ENCODE data around the gene NEDD8.

Gene NEDD8

DNA sequence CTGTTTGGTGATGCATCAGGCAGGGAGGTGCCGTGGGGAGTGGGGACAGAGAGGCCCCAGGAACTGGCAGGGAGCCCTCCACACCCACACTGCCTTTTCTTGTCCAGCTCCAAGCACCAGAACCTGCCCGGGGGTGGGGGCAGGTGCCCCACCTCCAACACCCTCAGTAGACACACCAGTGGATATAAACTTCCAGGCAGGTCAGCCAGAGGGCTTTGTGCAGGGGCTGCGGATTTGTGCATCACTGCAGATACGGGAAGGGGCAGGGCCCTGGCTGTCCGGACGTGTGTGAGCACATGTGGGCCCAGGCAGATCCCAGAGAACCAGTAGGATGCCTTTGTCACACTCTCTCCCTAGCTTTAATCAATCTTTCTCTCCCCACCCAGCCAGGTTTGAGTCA, 32.1 kb upstream of the NEDD8 start:
- in situ Hi-C loops (cut with MboI; ENCODE audit: low sequenced_read_pairs), result no loop called here

DNA sequence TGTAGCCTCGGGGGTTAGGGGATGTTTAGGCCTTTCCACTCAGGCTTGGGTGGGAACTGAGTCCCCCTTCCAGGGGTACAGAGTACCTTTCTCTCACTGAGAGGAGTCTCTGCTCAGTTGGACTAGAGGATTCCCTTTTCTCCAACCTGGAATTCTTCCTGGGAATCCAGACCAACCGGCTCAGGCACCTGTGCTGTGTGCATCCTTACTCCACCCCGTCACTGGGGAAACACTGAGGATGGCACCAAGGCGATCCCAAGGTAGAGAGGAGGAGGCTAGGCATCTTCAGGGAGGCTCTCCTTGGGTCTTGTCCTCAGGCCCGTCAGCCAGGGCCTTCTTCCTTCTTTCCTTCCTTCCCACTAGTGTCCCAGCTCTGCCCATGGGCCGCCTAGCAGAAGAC, 31.7 kb upstream of the NEDD8 start:
- in situ Hi-C loops (cut with MboI; ENCODE audit: low sequenced_read_pairs), result no loop called here

DNA sequence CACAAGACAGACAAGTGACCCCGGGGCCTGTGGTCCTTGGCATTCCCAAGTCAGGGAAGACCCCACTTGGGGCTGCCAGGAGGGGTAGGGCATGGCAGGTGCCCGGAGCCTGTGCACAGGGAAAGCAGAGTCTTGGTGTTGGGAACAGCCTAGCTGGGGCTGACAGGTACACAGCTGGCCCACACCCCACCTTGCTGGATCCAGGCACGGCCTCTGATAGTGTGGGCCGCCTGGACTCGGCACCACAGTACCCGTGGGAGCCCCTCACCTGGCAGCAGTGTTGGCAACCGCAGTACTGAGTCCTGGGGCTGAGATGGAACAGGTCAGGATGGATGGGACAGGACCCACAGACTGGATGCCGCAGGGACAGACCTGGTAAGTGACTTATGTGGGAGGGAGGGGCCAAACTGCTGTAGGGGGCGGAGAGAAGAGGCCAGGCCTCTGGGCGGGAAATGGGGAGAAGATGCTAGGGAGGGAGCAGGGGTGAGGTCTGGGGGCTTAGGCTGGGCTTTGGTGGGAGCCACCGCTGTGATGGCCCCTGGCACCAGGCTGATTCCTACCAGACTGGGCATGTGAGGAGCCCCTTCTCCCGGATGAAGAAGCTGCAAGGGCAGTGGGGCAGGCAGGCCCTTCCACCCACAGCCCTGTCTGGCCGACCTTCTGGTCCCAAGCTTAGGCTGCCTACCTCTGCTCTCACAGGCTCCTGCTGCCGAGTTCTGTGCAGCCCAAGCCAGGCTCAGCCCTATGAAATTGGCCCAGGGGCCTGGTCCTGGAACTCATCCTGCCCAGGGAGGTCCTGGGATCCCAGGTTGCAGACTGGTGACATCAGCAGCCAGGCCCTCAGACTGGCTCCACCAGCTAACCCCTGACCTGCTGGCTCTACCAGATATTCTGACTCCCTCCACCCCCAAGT, 30.9 kb upstream of the NEDD8 start, which contains the start of gene TGM1:
TSS of gene TGM1 (minus strand) at position 357 of the 913 bp plus-strand sequence. CDS start 825 bp downstream, outside the sequence.
- in situ Hi-C loops (cut with MboI; ENCODE audit: low sequenced_read_pairs), result no loop called here

DNA sequence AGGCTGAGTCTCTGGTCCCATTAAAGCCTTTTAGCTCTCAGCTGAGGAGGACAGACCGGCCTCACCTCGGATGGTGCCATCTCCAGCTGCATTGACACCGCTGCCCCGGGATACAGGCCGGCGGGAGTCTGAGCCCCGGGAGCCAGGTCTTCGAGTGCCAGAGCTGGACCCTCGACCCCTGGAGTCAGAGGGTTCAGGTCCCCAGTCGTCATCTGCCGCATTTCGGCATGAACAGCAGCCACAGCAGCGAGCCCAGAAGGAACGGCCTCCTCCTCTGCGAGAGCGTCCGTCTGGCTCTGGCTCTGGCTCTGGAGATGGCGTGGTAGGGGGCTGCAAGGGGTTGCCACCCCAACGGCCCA, 29.8 kb upstream of the NEDD8 start:
- in situ Hi-C loops (cut with MboI; ENCODE audit: low sequenced_read_pairs), result no loop called here

DNA sequence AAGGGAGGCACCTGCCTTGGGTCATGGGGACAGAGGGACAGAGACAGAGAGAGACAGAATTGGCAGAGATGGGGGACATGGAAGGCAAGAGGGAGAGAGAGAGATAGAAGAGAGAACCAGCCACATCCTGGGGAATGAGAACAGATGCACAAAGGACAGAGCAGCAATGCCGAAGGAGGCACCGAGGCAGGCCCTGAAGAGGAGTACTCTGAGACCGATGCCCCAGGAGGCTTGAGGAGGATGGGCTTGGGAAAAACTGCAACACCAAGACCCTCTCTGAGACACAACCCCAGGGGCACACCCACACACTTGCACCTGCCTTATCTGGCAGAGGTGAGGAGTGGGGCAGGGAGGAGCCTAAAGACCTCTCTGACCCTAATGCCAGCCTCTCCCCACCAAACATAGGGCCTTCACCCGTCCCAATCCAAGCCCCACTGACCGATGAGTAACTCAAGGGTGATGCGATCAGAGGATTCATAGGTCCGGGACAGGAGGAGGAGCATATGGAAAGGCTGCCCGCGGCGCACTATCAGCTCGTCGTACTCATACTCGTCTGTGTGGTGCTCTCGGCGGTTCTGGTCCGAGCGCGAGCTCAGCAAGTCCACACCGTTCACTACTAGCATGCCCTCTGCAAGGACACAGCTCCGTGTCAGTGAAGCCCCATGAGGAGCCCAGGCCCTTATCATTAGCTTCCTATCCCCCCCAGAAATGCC, 29.2 kb upstream of the NEDD8 start:
- in situ Hi-C loops (cut with MboI; ENCODE audit: low sequenced_read_pairs), result no loop called here

DNA sequence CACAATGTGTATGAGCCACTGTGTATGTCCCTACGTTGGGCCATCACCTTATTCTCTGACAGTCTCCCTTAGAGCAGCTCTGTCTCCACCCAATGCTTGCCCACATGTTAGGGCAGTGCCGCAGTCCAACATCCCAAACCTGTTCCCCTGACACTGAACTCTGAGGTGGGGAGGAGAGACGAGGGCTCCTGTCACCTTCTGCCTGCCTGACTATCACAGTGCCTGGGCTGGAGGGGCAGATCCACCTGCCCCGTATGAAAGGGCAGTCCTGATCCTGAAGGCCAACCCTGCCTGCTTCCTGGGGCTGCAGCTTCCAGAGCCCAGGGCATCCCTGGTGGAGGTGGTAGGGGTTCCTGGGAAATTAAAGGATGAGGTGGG, 28.6 kb upstream of the NEDD8 start:
- in situ Hi-C loops (cut with MboI; ENCODE audit: low sequenced_read_pairs), result no loop called here

DNA sequence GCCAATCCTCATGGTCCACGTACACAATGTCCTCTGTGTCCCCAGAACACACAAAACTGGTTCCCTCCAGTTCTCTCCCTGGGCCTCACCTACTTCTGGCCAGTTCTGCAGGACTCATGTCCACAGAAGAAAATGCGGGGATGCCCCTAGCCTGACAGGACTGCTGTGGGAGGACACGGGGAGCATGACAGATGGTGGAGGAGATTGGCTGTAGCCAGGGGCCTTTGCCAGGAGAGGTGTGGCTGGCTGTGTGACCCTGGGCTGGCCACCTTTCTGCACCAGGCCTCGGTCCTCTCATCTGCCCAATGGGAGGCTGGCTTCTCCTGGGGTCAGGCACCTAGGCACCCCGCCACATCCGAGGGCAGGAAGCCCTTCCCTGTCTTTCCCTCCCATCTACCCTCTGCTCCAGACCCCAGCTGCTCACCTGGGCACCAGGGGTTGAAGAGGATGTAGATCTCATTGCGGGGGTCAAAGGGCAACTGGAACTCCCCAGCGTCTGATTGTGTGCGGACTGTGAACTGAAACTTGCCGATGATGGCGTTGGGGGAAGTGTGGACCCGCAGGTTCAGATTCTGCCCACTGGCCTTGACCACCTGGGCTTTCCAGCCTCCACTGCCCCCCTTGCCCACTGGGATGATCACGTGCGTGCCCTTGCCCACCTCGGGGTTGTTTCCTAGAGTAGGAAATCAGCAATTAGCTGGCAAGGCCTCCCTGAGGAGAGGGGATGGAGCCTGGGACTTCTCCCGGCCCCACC, 28.0 kb upstream of the NEDD8 start:
- in situ Hi-C loops (cut with MboI; ENCODE audit: low sequenced_read_pairs), result no loop called here

DNA sequence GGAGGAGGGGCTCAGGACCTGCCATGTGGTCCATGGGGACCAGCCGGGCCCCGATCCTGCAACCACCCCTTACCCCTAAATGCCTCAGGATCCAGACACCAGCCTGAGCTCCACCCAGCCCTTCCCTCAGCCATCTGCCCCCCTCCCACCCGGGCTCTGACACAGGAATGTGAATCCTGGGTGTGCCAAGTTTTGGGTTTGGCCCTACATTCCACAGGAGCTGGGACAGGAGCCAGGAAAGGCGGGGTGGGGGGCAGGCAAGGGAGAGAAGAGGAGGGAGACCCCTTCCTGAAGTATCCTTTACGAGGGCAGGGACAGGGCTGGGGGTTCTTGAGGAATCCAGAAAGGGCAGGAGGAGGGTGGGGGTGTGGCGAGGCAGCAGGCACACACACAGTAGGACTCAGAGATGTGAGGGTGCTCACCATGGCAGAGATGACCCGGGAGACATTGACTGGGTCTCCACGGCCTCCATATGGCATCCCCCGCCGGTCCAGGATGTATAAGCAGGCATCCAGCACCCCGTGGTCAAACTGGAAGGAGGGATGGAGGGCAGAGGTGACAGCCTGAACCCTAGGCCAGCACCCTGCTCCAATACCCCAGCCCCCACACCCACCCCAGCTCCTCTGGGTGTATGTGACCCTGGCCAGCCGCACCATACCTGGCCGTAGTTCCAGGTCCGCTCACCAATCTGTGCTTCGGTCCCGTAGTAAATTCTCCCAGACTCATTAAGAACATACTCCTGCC, 27.3 kb upstream of the NEDD8 start:
- in situ Hi-C loops (cut with MboI; ENCODE audit: low sequenced_read_pairs), result no loop called here

DNA sequence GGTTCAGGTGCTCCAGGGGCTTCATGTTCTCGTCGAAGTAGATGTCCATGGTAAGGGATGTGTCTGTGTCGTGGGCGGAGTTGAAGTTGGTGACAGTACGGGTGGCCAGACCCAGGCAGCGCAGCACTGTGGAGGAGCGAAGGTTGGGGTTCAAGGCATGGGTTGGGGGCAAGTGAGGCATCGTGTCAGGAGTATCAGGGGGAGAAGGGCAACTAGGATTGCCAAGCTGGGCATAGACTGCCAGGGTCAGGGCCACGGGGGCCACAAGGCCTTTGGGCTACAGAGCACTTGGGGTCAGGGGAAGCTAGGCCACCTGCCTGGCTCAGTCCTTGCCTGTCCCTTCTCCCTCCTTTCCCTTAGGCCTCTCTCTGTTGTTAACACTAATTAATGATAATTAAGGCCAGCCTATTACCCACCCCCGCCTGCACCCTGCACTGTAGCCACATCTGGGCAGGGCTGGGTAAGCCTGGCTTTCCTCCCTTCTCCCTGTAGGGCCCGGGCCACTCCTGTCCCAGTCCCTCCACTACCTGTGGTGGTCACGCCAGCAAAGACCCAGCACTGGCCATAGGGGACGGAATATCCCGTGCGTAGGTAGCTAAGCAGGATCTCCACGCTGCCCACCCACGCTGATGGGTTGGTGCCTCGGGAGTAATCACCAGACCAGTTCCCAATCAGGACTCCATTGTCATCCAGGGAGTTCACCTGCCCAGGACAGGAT, 26.5 kb upstream of the NEDD8 start:
- in situ Hi-C loops (cut with MboI; ENCODE audit: low sequenced_read_pairs), result no loop called here

DNA sequence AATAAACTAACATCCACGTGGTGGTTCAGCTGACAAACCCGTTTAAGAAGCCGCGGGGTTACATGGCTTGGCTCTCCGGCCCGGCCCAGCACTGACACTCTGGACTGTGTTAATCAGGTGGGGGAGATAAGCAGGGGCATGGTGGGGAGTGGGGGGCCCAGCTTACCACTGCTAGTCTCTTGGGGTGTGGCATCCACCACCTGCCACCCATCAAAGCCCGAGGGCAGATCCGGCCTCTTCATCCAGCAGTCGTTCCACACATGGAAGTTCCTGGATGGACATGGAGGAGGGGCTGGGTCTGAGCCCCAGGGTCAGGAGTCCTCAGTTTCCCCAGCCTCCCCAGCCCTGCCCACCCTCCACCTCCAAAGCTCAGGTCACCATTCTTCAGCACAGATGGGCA, 26.0 kb upstream of the NEDD8 start:
- in situ Hi-C loops (cut with MboI; ENCODE audit: low sequenced_read_pairs), result no loop called here

DNA sequence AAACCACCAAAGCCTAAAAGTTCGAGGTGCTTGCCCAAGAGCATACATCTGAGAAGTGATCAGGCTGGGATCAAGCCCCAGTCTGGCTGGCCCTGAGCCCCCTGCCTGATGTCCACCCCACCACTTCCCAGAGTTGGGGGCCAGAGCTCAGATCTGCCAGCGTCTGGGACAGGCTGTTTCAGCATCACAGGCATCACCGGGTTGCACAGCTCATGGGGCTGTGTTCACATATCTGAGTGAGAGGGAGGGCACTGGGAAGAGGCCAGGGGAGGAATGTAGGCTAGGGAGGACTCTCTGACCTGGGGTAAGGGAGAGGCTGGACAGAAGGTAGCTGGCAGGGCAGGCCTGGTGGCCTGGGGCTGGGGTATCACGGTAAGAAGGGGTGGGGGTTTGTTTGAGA, 24.8 kb upstream of the NEDD8 start:
- in situ Hi-C loops (cut with MboI; ENCODE audit: low sequenced_read_pairs), result no loop called here

DNA sequence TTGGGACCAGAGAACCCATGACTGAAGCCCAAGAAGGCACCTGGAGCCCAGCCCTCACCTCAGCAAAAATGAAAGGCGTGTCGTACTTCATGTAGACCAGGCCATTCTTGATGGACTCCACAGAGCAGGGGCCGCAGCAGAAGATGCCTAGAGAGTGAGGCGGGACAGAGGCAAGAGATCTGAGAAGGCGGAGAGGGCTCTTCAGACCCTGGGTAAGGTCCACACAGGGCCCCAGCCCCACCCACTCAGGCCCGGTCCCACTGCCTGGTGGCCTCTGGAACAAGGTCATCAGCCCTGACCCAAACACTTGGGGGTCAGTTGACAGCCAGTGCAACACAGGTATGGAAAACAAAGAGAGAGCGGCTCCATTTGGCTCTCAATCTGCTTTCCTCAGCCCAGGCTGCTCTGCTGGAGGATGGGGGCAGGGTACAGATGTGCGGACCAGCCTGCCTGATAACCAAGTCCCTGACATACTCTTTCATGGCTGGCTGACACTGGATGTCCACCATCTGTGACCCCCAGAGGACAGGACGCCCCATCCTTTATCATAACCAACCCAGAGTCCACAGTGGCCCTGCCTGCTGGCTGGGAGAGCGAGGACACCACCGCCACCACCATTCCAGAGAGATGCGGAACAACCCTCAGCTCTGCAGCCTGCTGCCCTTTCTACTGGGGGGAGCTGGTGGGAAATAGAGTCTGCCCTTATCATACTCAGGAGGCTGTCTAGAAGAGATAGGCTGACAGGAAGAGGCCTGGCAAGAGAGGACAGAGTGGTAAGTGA, 24.0 kb upstream of the NEDD8 start:
- in situ Hi-C loops (cut with MboI; ENCODE audit: low sequenced_read_pairs), result no loop called here

DNA sequence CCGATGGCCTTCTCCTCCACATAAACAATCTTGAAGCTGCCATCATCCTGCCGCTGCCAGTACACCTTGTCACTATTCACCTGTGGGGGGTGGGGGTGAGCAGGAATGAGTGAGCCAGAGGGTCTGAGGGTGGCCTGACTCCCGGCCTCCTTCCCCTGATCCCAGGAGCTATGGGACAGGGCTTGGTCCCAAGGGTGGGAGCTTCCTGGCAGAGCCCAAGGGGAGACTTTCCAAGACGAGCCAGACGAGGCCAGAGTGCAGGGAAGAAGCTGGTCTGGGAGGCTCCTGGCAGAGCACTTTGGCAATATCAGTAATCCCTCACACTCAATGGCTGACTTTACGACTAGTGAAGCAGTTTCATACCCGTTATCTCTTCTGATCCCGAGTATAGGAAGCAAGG, 23.3 kb upstream of the NEDD8 start:
- in situ Hi-C loops (cut with MboI; ENCODE audit: low sequenced_read_pairs), result no loop called here

DNA sequence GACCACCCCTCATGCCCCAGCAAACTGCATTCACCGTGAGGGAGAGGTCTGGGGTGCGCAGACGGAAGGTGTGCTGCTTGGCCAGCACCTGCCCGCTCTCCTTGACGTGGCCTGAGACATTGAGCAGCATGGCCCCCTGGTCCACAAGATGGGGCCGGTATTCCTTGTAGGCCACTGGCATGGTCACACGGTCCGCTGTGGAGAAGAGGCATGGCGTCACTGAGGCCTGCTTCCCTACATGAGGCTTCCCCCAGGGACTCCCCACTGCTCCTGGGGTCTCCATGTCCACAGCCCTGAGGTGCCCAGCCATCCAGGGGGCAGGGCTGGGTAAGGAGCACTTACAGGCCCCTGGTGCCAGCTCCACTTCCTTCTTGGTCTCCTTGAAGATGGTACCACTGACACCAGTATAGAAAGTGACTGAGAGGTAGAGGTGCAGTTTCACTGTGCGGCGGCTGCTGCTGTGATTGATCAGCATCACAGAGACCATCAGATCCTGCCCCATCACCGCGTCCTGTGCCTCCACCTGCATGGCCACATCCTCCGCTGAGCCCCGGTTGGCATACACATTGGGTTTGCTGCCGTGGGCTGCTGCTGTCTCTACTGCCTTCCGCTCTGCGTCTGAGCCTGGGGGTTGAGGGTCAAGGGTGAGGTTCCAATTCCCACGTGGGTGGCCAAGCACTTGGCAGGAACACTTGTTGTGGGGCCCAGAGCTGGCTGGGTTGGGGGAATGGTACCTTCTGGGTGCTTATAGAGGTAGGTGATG, 22.6 kb upstream of the NEDD8 start:
- in situ Hi-C loops (cut with MboI; ENCODE audit: low sequenced_read_pairs), result no loop called here

DNA sequence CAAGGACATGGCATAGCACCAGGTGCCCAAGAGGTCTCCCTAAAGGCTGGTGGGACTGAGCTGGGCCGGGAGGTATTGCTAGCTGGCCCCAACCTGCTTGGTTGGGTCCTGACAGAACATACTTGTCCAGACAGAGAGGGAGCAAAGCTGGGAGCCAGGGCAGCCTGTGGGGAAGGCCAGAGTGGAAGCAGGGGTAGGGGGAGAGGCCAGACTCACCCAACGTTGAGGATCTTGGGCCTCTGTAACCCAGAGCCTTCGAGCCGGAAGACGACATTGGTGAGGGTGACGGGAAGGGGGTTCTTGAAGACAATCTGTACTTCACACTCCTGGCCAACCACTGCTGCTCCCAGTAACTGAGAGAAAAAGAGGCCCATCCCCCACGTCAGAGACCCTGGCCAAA, 21.8 kb upstream of the NEDD8 start:
- in situ Hi-C loops (cut with MboI; ENCODE audit: low sequenced_read_pairs), result no loop called here

DNA sequence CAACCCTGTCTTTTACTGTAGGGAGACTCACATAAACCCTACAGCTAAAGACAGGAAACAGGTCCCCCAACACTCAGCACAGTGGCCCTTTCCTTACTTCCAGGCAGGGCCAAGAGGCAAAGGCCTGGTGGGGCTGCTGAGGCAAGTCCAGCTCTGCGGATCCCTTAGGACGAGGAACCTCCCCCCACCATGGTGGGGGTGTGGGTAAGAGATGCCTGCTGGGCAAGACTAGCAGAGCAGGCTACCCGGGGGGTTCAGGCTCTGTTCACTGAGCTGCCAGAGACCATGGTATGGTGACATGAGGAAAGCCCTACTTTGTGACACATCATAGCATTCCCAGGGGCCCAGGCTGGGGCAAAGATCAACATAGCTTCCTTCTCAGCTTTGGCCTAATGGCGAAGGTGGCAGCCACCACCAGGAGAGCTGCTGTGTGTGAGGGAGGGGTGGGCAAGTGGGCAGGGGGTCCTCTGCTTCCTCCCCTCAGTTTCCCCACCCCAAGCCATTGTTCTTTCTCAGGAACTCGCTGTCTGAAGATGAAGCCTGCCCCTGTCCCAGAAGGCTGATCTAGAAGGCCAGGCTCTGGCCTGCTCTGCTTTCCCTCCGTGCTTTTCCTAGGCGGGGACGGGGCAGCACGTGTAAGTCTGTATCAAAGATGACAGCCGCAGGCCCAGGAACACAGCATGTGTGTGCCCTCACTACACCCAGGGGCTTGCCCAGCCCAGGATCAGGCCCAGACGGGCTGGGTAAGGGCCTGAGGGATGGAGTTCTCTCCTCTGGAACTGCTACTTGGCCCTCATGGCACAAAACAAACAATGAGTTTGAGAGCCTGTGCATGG, 20.3 kb upstream of the NEDD8 start:
- in situ Hi-C loops (cut with MboI; ENCODE audit: low sequenced_read_pairs), result no loop called here

DNA sequence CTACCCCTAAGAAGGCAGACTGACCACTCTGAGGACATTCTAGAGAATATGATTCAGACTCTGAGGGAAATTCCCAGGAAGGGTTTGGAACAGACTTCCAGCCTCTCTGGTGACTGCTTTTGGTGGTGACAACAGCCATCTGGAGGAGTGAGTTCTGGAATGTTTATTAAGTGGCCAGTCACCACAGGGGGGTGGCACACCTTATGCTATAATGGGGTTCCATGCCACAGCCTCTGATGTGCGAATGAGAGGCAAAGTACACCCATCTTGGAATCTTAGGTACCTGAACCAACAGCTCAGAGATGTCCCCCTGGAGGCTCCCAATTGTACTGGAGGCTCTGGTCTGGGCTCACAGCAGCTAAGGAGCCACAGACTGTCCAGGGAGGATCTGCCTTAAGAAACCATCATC, 19.7 kb upstream of the NEDD8 start:
- in situ Hi-C loops (cut with MboI; ENCODE audit: low sequenced_read_pairs), result no loop called here

DNA sequence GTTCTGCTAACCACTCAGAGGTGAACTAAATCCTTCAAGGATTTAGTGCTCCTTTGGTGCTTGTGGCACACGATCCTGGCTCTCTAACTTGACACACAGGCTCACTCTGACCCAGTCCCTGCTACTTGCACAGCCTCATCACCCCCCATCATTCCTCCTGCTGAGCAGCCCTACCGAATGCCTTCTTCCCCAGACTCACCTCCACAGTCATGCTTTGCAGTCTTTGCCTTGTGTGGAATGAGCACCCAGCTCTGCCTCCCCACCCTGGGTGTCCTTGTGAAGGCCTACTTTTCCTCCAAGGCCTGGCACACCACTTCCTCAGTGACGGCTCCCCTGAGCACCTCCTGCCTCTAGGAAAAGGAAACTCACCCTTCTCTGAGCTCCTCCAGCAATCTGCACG, 18.2 kb upstream of the NEDD8 start:
- in situ Hi-C loops (cut with MboI; ENCODE audit: low sequenced_read_pairs), result no loop called here

Measured in HL-60/S4 (cell line).